ENCODE data around the gene IQSEC1.
A peak's percentile ranks its signal among the peaks of the same experiment; 100 is the strongest.

IQSEC1 gene

GRCh38 chr3:12954180-12954579, 119.0 kb downstream of the IQSEC1 start:
- no peak for DNase-seq (ENCODE audit: low spot score)

- DNase-seq (ENCODE audit: low spot score), result no peak
These were observed 119.8 kb downstream of the IQSEC1 start for GRCh38 chr3:12953201-12953995.

GRCh38 chr3:12952343-12953200, 120.7 kb downstream of the IQSEC1 start:
- DNase-seq (ENCODE audit: low spot score), result no peak

GRCh38 chr3:12948891-12949711, 124.1 kb downstream of the IQSEC1 start:
- peak; percentile 40 for DNase-seq (ENCODE audit: low spot score)

- no peak for DNase-seq (ENCODE audit: low spot score)
These were observed 124.9 kb downstream of the IQSEC1 start for GRCh38 chr3:12948371-12948770.

- no peak for DNase-seq (ENCODE audit: low spot score)
These were observed 125.5 kb downstream of the IQSEC1 start for GRCh38 chr3:12947504-12948369.

GRCh38 chr3:12946649-12947316, 126.4 kb downstream of the IQSEC1 start:
- no peak for DNase-seq (ENCODE audit: low spot score)

- no peak for DNase-seq (ENCODE audit: low spot score)
These were observed 127.0 kb downstream of the IQSEC1 start for GRCh38 chr3:12946251-12946648.

GRCh38 chr3:12944849-12945248, 128.4 kb downstream of the IQSEC1 start:
- DNase-seq (ENCODE audit: low spot score), result no peak

GRCh38 chr3:12944413-12944812, 128.8 kb downstream of the IQSEC1 start:
- DNase-seq (ENCODE audit: low spot score), result no peak

GRCh38 chr3:12943124-12944021, 129.9 kb downstream of the IQSEC1 start:
- no peak for DNase-seq (ENCODE audit: low spot score)

GRCh38 chr3:12941495-12942023, 131.7 kb downstream of the IQSEC1 start:
- no peak for DNase-seq (ENCODE audit: low spot score)

GRCh38 chr3:12940854-12941253, 132.4 kb downstream of the IQSEC1 start:
- DNase-seq (ENCODE audit: low spot score), result no peak

- no peak for DNase-seq (ENCODE audit: low spot score)
These were observed 134.1 kb downstream of the IQSEC1 start for GRCh38 chr3:12939137-12939536.

- DNase-seq (ENCODE audit: low spot score), result no peak
These were observed 134.9 kb downstream of the IQSEC1 start for GRCh38 chr3:12938258-12938711.

GRCh38 chr3:12935861-12936830, 137.1 kb downstream of the IQSEC1 start:
- DNase-seq (ENCODE audit: low spot score), result no peak

GRCh38 chr3:12935023-12935860, 138.0 kb downstream of the IQSEC1 start:
- DNase-seq (ENCODE audit: low spot score), result no peak
